Endothelial cell (in vitro differentiated cells): ENCODE results near the gene TMEM236. TPM values are rescaled to one million over a fixed set of nuclear protein-coding genes. Genes with fewer than 3 reads are reported as not detected.

Source experiments
- DNase-seq: peaks from one replicate; pipeline ENCODE4 v3.0.0; 2021; ENCODE audit warnings: low spot score
- H3K27ac Mint-ChIP-seq: one replicate; pipeline ENCODE4 v1.8.0; 2021; ENCODE audit warnings: mixed read lengths, inconsistent platforms; ENCODE audit not compliant: unreplicated experiment
- H3K27me3 Mint-ChIP-seq: one replicate; pipeline ENCODE4 v1.8.0; 2021; ENCODE audit warnings: mild to moderate bottlenecking, moderate library complexity, mixed read lengths, inconsistent platforms; ENCODE audit not compliant: unreplicated experiment
- H3K36me3 Mint-ChIP-seq: one replicate; pipeline ENCODE4 v1.8.0; 2021; ENCODE audit warnings: mild to moderate bottlenecking, low read depth, mixed read lengths, inconsistent platforms; ENCODE audit not compliant: unreplicated experiment
- H3K4me1 Mint-ChIP-seq: one replicate; pipeline ENCODE4 v1.8.0; 2021; ENCODE audit warnings: mild to moderate bottlenecking, mixed read lengths, inconsistent platforms; ENCODE audit not compliant: unreplicated experiment
- H3K4me3 Mint-ChIP-seq: one replicate; pipeline ENCODE4 v1.8.0; 2021; ENCODE audit warnings: mild to moderate bottlenecking, mixed read lengths, inconsistent platforms; ENCODE audit not compliant: unreplicated experiment
- H3K9me3 Mint-ChIP-seq: one replicate; pipeline ENCODE4 v1.8.0; 2021; ENCODE audit warnings: mixed read lengths, inconsistent platforms; ENCODE audit not compliant: unreplicated experiment
- total RNA-seq: library from RNA; stranded (reverse); fragmentation: NEBNext Ultra II Directional; extraction: Animal tissue kit (Norgen Biotek cat#: 25700); gene quantifications from one replicate; pipeline ENCODE4 v1.2.1, GENCODE V29; 2021; ENCODE audit not compliant: unreplicated experiment
- TF ChIP-seq, protein P1 (sequence below): fragments of 200-600 bp; sonication (generic); IDR thresholded peaks from one replicate; pipeline ENCODE4 v1.5.0; 2021; ENCODE audit warnings: antibody characterized with exemption; ENCODE audit not compliant: unreplicated experiment

Gene TMEM236
- total RNA-seq, 1 donor from 2014 or later: 0.05 TPM

DNA sequence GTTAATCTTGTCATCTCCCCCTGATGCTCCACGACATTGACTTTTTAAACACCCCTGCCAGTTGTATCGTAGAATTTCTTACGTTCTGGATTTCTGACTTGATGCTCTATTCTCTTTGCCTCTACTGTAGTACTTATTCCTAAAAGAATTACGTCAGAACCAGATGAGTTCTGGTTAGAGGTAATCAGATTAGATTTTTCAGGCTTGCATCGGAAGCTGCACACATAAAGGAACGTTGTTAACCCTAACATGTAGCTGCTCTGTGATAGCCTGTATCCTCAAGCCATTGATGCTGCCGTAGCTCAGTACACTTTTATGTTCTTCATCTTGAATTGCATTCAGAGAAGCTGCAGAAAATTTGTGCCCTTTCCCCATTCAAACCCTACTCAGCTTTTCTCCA is 26.3 kb upstream of the TMEM236 start:
- H3K4me1 Mint-ChIP-seq: no peaks in the 10 kb centered on the region
- DNase-seq: no peak
- H3K36me3 Mint-ChIP-seq: peaks cover 14% of the 10 kb centered on the region
- H3K4me3 Mint-ChIP-seq: no peak overlapping the region
- no peak overlapping the region for H3K27ac Mint-ChIP-seq
- no peaks in the 10 kb centered on the region for H3K9me3 Mint-ChIP-seq
- H3K27me3 Mint-ChIP-seq: no peaks in the 10 kb centered on the region
- TF ChIP-seq, protein P1, sequence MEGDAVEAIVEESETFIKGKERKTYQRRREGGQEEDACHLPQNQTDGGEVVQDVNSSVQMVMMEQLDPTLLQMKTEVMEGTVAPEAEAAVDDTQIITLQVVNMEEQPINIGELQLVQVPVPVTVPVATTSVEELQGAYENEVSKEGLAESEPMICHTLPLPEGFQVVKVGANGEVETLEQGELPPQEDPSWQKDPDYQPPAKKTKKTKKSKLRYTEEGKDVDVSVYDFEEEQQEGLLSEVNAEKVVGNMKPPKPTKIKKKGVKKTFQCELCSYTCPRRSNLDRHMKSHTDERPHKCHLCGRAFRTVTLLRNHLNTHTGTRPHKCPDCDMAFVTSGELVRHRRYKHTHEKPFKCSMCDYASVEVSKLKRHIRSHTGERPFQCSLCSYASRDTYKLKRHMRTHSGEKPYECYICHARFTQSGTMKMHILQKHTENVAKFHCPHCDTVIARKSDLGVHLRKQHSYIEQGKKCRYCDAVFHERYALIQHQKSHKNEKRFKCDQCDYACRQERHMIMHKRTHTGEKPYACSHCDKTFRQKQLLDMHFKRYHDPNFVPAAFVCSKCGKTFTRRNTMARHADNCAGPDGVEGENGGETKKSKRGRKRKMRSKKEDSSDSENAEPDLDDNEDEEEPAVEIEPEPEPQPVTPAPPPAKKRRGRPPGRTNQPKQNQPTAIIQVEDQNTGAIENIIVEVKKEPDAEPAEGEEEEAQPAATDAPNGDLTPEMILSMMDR: no peak

GRCh38 chr10:17729630-17730029 is 22.4 kb upstream of the TMEM236 start:
- Mint-ChIP-seq H3K27ac (no peak overlapping the region), H3K36me3 (peaks cover 2% of the 10 kb centered on the region), H3K4me1 (peaks cover 2% of the 10 kb centered on the region), H3K4me3 (no peak overlapping the region), H3K27me3 (no peaks in the 10 kb centered on the region), H3K9me3 (no peaks in the 10 kb centered on the region)
- no peak for DNase-seq
- TF ChIP-seq, protein P1: no peak

DNA sequence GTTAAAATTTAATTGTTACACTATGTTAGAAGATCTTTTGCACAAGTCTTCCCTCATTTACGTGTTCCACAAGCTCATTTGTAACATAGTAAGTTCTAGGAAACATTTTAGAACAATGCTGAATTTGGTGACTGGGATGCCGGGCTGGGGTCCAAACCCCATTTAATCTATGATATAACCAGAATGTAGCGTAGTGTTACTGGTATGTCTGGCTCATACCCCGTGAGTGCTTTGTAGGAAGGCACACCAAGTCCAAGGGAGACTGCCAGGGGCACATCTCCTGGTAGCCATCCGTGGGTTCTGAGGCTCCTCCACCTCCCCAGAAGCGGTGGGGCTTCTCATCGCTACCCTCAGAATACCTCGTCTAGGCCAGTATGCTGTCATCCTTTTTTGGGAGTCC is 21.3 kb upstream of the TMEM236 start:
- no peak overlapping the region for H3K27ac Mint-ChIP-seq
- peaks cover 11% of the 10 kb centered on the region for H3K4me1 Mint-ChIP-seq
- no peaks in the 10 kb centered on the region for H3K27me3 Mint-ChIP-seq
- H3K4me3 Mint-ChIP-seq: no peak overlapping the region
- TF ChIP-seq, protein P1: no peak
- H3K9me3 Mint-ChIP-seq: no peaks in the 10 kb centered on the region
- no peak for DNase-seq
- peaks cover 3% of the 10 kb centered on the region for H3K36me3 Mint-ChIP-seq

GRCh38 chr10:17731331-17732020 is 20.5 kb upstream of the TMEM236 start:
- DNase-seq: no peak
- Mint-ChIP-seq H3K36me3 (peaks cover 3% of the 10 kb centered on the region), H3K4me1 (peaks cover 11% of the 10 kb centered on the region), H3K27ac (no peak overlapping the region), H3K27me3 (no peaks in the 10 kb centered on the region), H3K4me3 (no peak overlapping the region), H3K9me3 (no peaks in the 10 kb centered on the region)
- TF ChIP-seq, protein P1: no peak

GRCh38 chr10:17733620-17734019 is 18.4 kb upstream of the TMEM236 start:
- no peaks in the 10 kb centered on the region for H3K9me3 Mint-ChIP-seq
- no peaks in the 10 kb centered on the region for H3K27me3 Mint-ChIP-seq
- H3K36me3 Mint-ChIP-seq: peaks cover 3% of the 10 kb centered on the region
- DNase-seq: no peak
- H3K4me1 Mint-ChIP-seq: peaks cover 11% of the 10 kb centered on the region
- TF ChIP-seq, protein P1: no peak
- no peak overlapping the region for H3K27ac Mint-ChIP-seq
- H3K4me3 Mint-ChIP-seq: no peak overlapping the region
